DND-41 (cell line): ENCODE results near the gene DYNLL2.

Experiments used
- CTCF ChIP-seq: IDR thresholded peaks from 2 replicates; pipeline ENCODE4 v1.5.1; 2012; ENCODE audit warnings: borderline replicate concordance, low read length, moderate library complexity, mild to moderate bottlenecking; ENCODE audit not compliant: poor library complexity, severe bottlenecking; ENCODE audit errors: extremely low read depth
- EZH2 ChIP-seq: IDR thresholded peaks from 3 replicates; pipeline ENCODE4 v1.6.1; 2012; ENCODE audit warnings: borderline replicate concordance, low read depth, mild to moderate bottlenecking, moderate library complexity, low read length, inconsistent platforms; ENCODE audit not compliant: severe bottlenecking

GRCh38 chr17:58096892-58097291 lies 13.7 kb downstream of the DYNLL2 start:
- TF ChIP-seq EZH2 = no peak
- peak; percentile 29 for TF ChIP-seq CTCF
